Activated CD8-positive, alpha-beta T cell treated with anti-CD3 and anti-CD28 coated beads for 36 hours (primary cell): ENCODE measurements around the gene EPHA6. TPM values are rescaled to one million over a fixed set of nuclear protein-coding genes. Genes with fewer than 3 reads are reported as not detected.

Experiments
- ATAC-seq: fragments of 200-7000 bp; cut with Tn5 transposase; one replicate; pipeline ENCODE4 v1.10.0; 2021; ENCODE audit warnings: mild to moderate bottlenecking, moderate library complexity
- CTCF ChIA-PET: fragments of 350-600 bp; sonication (Branson Sonifier 250); formaldehyde crosslinking; loops from one replicate; lab custom pipeline; 2021; ENCODE audit warnings: antibody characterized with exemption; lab: Charles Lee
- POLR2A ChIA-PET: fragments of 350-600 bp; sonication (Branson Sonifier 250); formaldehyde crosslinking; loops from one replicate; lab custom pipeline; 2021; ENCODE audit warnings: antibody characterized with exemption; lab: Charles Lee
- DNase-seq: peaks from one replicate; pipeline ENCODE4 v3.0.0-alpha.2; 2020
- H3K27ac Mint-ChIP-seq: one replicate; pipeline ENCODE4 v1.8.0; 2021; ENCODE audit warnings: mild to moderate bottlenecking, mixed read lengths
- H3K27me3 Mint-ChIP-seq: one replicate; pipeline ENCODE4 v1.8.0; 2021; ENCODE audit warnings: mixed read lengths
- H3K36me3 Mint-ChIP-seq: one replicate; pipeline ENCODE4 v1.8.0; 2021; ENCODE audit warnings: low read depth, mixed read lengths
- H3K4me1 Mint-ChIP-seq: one replicate; pipeline ENCODE4 v1.8.0; 2021; ENCODE audit warnings: low read depth, mixed read lengths
- H3K4me3 Mint-ChIP-seq: one replicate; pipeline ENCODE4 v1.8.0; 2021; ENCODE audit warnings: mild to moderate bottlenecking, moderate library complexity, mixed read lengths
- H3K9me3 Mint-ChIP-seq: one replicate; pipeline ENCODE4 v1.8.0; 2021; ENCODE audit warnings: mixed read lengths
- CTCF ChIP-seq: fragments of 200-600 bp; IDR thresholded peaks from one replicate; pipeline ENCODE4 v1.8.0; 2022; ENCODE audit warnings: antibody characterized with exemption, mild to moderate bottlenecking
- intact Hi-C: fragments of 100-400 bp; cut with micrococcal nuclease; formaldehyde crosslinking; loops from one replicate; pipeline ENCODE4 v1.10.0; 2022
- total RNA-seq, 2 experiments: library from RNA; stranded (reverse); gene quantifications; one replicate each; pipeline ENCODE4 v1.2.3, GENCODE V29; 2021

The EPHA6 gene
- total RNA-seq, 2 experiments from 2014 or later = not detected

GRCh38 chr3:96863129-96863740 lies 48.8 kb downstream of the EPHA6 start:
- no peaks in the 10 kb centered on the region for H3K27me3 Mint-ChIP-seq
- TF ChIP-seq CTCF = peak; percentile 46
- ATAC-seq (no peak), DNase-seq (peak; percentile 35)
- POLR2A ChIA-PET = no interaction called here
- H3K4me3 Mint-ChIP-seq = no peak overlapping the region
- no peak overlapping the region for H3K27ac Mint-ChIP-seq
- intact Hi-C loops = loop anchor here (5.0 kb wide), 1 partner anchor 854 kb away; no protein-coding TSS in a partner anchor
- H3K36me3 Mint-ChIP-seq = no peaks in the 10 kb centered on the region
- CTCF ChIA-PET = interaction anchor here (0.6 kb wide), 1 partner anchor 194 kb away, joined by 3 read pairs; no protein-coding TSS in a partner anchor
- no peaks in the 10 kb centered on the region for H3K9me3 Mint-ChIP-seq
- H3K4me1 Mint-ChIP-seq = no peaks in the 10 kb centered on the region

GRCh38 chr3:96865605-96866004 lies 51.2 kb downstream of the EPHA6 start:
- no peak overlapping the region for H3K4me3 Mint-ChIP-seq

GRCh38 chr3:96869316-96869715 lies 54.9 kb downstream of the EPHA6 start:
- Mint-ChIP-seq H3K27me3 (no peaks in the 10 kb centered on the region), H3K36me3 (no peaks in the 10 kb centered on the region), H3K4me1 (no peaks in the 10 kb centered on the region), H3K4me3 (no peak overlapping the region), H3K9me3 (no peaks in the 10 kb centered on the region), H3K27ac (no peak overlapping the region)
- TF ChIP-seq CTCF = no peak
- POLR2A ChIA-PET = no interaction called here
- CTCF ChIA-PET = no interaction called here
- intact Hi-C loops = no loop called here
- no peak for ATAC-seq
- no peak for DNase-seq

More at GRCh38 chr3:96865605-96866004, 51.2 kb downstream of the EPHA6 start:
- Mint-ChIP-seq H3K4me1 (no peaks in the 10 kb centered on the region), H3K27ac (no peak overlapping the region), H3K27me3 (no peaks in the 10 kb centered on the region), H3K36me3 (no peaks in the 10 kb centered on the region), H3K9me3 (no peaks in the 10 kb centered on the region)
- ChIA-PET POLR2A (no interaction called here), CTCF (no interaction called here)
- intact Hi-C loops = no loop called here
- ATAC-seq (no peak), DNase-seq (no peak)
- TF ChIP-seq CTCF = no peak

GRCh38 chr3:96877510-96877909 lies 63.1 kb downstream of the EPHA6 start:
- no peak overlapping the region for H3K27ac Mint-ChIP-seq
- no peak for TF ChIP-seq CTCF
- intact Hi-C loops = no loop called here

GRCh38 chr3:96900031-96900430 lies 85.6 kb downstream of the EPHA6 start:
- H3K4me3 Mint-ChIP-seq = no peak overlapping the region
- no peaks in the 10 kb centered on the region for H3K27me3 Mint-ChIP-seq
- H3K27ac Mint-ChIP-seq = no peak overlapping the region
- no peaks in the 10 kb centered on the region for H3K9me3 Mint-ChIP-seq
- no peaks in the 10 kb centered on the region for H3K4me1 Mint-ChIP-seq
- ATAC-seq (no peak), DNase-seq (no peak)
- intact Hi-C loops = no loop called here
- POLR2A ChIA-PET = no interaction called here
- H3K36me3 Mint-ChIP-seq = no peaks in the 10 kb centered on the region
- TF ChIP-seq CTCF = no peak
- CTCF ChIA-PET = no interaction called here

More at GRCh38 chr3:96877510-96877909, 63.1 kb downstream of the EPHA6 start:
- DNase-seq (no peak), ATAC-seq (no peak)
- POLR2A ChIA-PET = no interaction called here
- Mint-ChIP-seq H3K36me3 (no peaks in the 10 kb centered on the region), H3K27me3 (no peaks in the 10 kb centered on the region), H3K4me1 (no peaks in the 10 kb centered on the region), H3K9me3 (no peaks in the 10 kb centered on the region), H3K4me3 (no peak overlapping the region)
- CTCF ChIA-PET = no interaction called here
